Tibial nerve (tissue), 4 donors: ENCODE results near the gene C6orf47.

ENCODE experiments used
- CTCF ChIP-seq, 5 experiments: fragments of 200-600 bp in 3 of 5; fragments of 450-650 bp in 2 of 5; sonication (generic) in 3 of 5; IDR thresholded peaks; one replicate each; pipeline ENCODE4 v1.5.1; 2016 to 2019; ENCODE audit warnings: antibody characterized with exemption in 5 of 5, mild to moderate bottlenecking in 3 of 5, moderate library complexity in 2 of 5
- EP300 ChIP-seq, 2 donors: sonication (generic); formaldehyde crosslinking; IDR thresholded peaks; one replicate each; pipeline ENCODE4 v1.6.1; 2017; ENCODE audit warnings: antibody characterized with exemption in 2 of 2, mild to moderate bottlenecking in 1 of 2

- TF ChIP-seq CTCF (IDR thresholded peaks at IDR 0.05) (no peak), EP300 (IDR thresholded peaks at IDR 0.05) (no peak)
Measured at GRCh38 chr6:31640612-31641011, 20.0 kb downstream of the C6orf47 start.
